ENCODE measurements around the gene LARP7.

- no peak for TF ChIP-seq TAF1 (IDR thresholded peaks at IDR 0.05; ENCODE audit: low read depth)
- TF ChIP-seq RAD21 (IDR thresholded peaks at IDR 0.05; ENCODE audit: low read depth), result no peak
- no peak for TF ChIP-seq REST (IDR thresholded peaks at IDR 0.05; ENCODE audit: low read depth)
Observed at GRCh38 chr4:112646632-112647537, 9.9 kb downstream of the LARP7 start.
